ENCODE data around the gene ITPK1.

DNA sequence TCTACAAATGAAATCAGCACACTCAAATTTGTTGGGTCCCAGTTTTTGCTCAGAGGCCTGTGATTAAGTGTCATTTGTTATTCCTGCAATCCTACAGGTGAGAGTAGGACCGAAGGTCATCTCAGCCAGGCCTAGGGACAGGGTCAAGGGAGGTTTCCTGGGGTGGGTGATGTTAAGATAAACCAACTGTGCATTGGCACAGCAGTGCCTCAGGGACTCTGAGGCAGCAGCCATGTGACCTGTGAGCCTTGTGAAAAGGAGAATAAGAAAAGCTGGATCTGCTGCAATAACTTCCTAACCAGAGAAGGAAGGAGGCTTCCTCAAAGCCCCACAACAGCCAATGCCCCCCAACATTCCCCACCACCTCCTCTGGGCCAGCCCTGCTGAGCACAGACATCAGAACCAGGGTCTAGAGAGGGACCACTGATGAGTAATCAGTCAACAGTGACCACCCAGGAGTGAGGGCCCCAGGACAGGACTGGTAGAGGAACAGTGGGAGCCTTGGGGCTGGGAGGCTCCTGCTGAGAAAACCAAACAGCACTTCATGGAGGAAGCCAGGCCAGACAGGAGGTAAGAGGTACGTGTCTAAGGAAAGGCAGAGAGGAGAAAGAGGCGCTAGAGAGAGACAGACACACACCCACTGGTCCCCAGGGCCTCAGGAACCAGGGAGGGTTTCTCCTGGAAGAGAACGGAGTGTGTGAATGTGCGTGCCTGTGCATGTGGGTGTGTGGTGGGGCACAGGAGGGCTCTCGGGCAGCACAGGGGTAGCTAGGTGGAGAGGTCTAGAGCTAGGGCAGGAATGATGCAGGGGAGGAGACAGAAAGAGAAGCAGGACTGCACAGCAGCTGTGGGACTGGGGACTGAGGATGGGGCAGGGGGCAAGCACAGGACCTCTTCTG is 82.4 kb downstream of the ITPK1 start:
- TF ChIP-seq, protein P1, sequence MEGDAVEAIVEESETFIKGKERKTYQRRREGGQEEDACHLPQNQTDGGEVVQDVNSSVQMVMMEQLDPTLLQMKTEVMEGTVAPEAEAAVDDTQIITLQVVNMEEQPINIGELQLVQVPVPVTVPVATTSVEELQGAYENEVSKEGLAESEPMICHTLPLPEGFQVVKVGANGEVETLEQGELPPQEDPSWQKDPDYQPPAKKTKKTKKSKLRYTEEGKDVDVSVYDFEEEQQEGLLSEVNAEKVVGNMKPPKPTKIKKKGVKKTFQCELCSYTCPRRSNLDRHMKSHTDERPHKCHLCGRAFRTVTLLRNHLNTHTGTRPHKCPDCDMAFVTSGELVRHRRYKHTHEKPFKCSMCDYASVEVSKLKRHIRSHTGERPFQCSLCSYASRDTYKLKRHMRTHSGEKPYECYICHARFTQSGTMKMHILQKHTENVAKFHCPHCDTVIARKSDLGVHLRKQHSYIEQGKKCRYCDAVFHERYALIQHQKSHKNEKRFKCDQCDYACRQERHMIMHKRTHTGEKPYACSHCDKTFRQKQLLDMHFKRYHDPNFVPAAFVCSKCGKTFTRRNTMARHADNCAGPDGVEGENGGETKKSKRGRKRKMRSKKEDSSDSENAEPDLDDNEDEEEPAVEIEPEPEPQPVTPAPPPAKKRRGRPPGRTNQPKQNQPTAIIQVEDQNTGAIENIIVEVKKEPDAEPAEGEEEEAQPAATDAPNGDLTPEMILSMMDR (conservative IDR thresholded peaks at IDR 0.05; ENCODE audit: low read depth, low read length) = no peak
- no peak for TF ChIP-seq EZH2 (IDR thresholded peaks at IDR 0.05; ENCODE audit: borderline replicate concordance, low read depth, low read length, poor library complexity, severe bottlenecking)

Measured in A673 (cell line).